Nephron progenitor cell (in vitro differentiated cells): ENCODE measurements around the gene JAZF1.
A peak's percentile ranks its signal among the peaks of the same experiment; 100 is the strongest.

Experiments used
- DNase-seq: peaks from one replicate; pipeline ENCODE4 v3.0.0; 2021
- H3K27ac Mint-ChIP-seq: 2 replicates; pipeline ENCODE4 v1.8.0; 2021; ENCODE audit warnings: mild to moderate bottlenecking, moderate library complexity, mixed read lengths
- H3K27me3 Mint-ChIP-seq: 2 replicates; pipeline ENCODE4 v1.8.0; 2021; ENCODE audit warnings: mild to moderate bottlenecking, low read depth, mixed read lengths; ENCODE audit not compliant: poor library complexity
- H3K36me3 Mint-ChIP-seq: 2 replicates; pipeline ENCODE4 v1.8.0; 2021; ENCODE audit warnings: low read depth, mixed read lengths
- H3K4me1 Mint-ChIP-seq: 2 replicates; pipeline ENCODE4 v1.8.0; 2021; ENCODE audit warnings: mixed read lengths
- H3K4me3 Mint-ChIP-seq: 2 replicates; pipeline ENCODE4 v1.8.0; 2021; ENCODE audit warnings: mild to moderate bottlenecking, moderate library complexity, mixed read lengths
- H3K9me3 Mint-ChIP-seq: 2 replicates; pipeline ENCODE4 v1.8.0; 2021; ENCODE audit warnings: mild to moderate bottlenecking, moderate library complexity, mixed read lengths
- CTCF ChIP-seq: fragments of 200-600 bp; sonication (generic); IDR thresholded peaks from 2 replicates; pipeline ENCODE4 v1.5.0; 2021; ENCODE audit warnings: antibody characterized with exemption

Gene JAZF1

GRCh38 chr7:28180364-28181147 is at the start of gene JAZF1:
Gene JAZF1 (minus strand): TSS chr7:28180795.
- no peaks in the 10 kb centered on the region for H3K9me3 Mint-ChIP-seq
- H3K4me3 Mint-ChIP-seq, result peak within 1 kb of the TSS; percentile 92
- no peak for TF ChIP-seq CTCF
- H3K27ac Mint-ChIP-seq, result no peak within 1 kb of the TSS
- peaks cover 12% of the 10 kb centered on the region for H3K4me1 Mint-ChIP-seq
- H3K27me3 Mint-ChIP-seq, result peaks cover 32% of the 10 kb centered on the region
- DNase-seq, result peak; percentile 77
- no peaks in the 10 kb centered on the region for H3K36me3 Mint-ChIP-seq

GRCh38 chr7:28230261-28230660 is 49.7 kb upstream of the JAZF1 start:
- Mint-ChIP-seq H3K27me3 (peaks cover 3% of the 10 kb centered on the region), H3K4me1 (no peaks in the 10 kb centered on the region), H3K9me3 (no peaks in the 10 kb centered on the region), H3K36me3 (no peaks in the 10 kb centered on the region), H3K27ac (no peak overlapping the region), H3K4me3 (no peak overlapping the region)
- no peak for DNase-seq
- no peak for TF ChIP-seq CTCF

GRCh38 chr7:28228396-28228795 is 47.8 kb upstream of the JAZF1 start:
- TF ChIP-seq CTCF, result no peak
- Mint-ChIP-seq H3K4me1 (no peaks in the 10 kb centered on the region), H3K27ac (no peak overlapping the region), H3K9me3 (no peaks in the 10 kb centered on the region), H3K36me3 (no peaks in the 10 kb centered on the region), H3K27me3 (peaks cover 3% of the 10 kb centered on the region), H3K4me3 (no peak overlapping the region)
- no peak for DNase-seq

- H3K4me1 Mint-ChIP-seq, result no peaks in the 10 kb centered on the region
- no peaks in the 10 kb centered on the region for H3K9me3 Mint-ChIP-seq
- TF ChIP-seq CTCF, result no peak
- H3K27me3 Mint-ChIP-seq, result no peaks in the 10 kb centered on the region
- no peak overlapping the region for H3K4me3 Mint-ChIP-seq
- DNase-seq, result no peak
- no peak overlapping the region for H3K27ac Mint-ChIP-seq
- no peaks in the 10 kb centered on the region for H3K36me3 Mint-ChIP-seq
Observed at GRCh38 chr7:28226003-28226402, 45.4 kb upstream of the JAZF1 start.

GRCh38 chr7:28225576-28225975 is 45.0 kb upstream of the JAZF1 start:
- Mint-ChIP-seq H3K36me3 (no peaks in the 10 kb centered on the region), H3K9me3 (no peaks in the 10 kb centered on the region), H3K4me3 (no peak overlapping the region), H3K27ac (no peak overlapping the region), H3K4me1 (no peaks in the 10 kb centered on the region), H3K27me3 (no peaks in the 10 kb centered on the region)
- no peak for DNase-seq
- TF ChIP-seq CTCF, result no peak

GRCh38 chr7:28224675-28225074 is 44.1 kb upstream of the JAZF1 start:
- no peaks in the 10 kb centered on the region for H3K9me3 Mint-ChIP-seq
- no peak overlapping the region for H3K27ac Mint-ChIP-seq
- no peak for DNase-seq
- no peak for TF ChIP-seq CTCF
- H3K36me3 Mint-ChIP-seq, result no peaks in the 10 kb centered on the region
- no peak overlapping the region for H3K4me3 Mint-ChIP-seq
- no peaks in the 10 kb centered on the region for H3K4me1 Mint-ChIP-seq
- H3K27me3 Mint-ChIP-seq, result no peaks in the 10 kb centered on the region
